Regular cardiac myocyte (primary cell): ENCODE measurements around the gene VCX3B. TPM values are rescaled to one million over a fixed set of nuclear protein-coding genes. Genes with fewer than 3 reads are reported as not detected.

Experiments
- total RNA-seq: library from RNA; depleted of rRNA; stranded (reverse); fragments of >200 nt; gene quantifications from 2 replicates; pipeline ENCODE4 v1.2.3, GENCODE V29; 2014

The VCX3B gene
- not detected in 2 replicates for total RNA-seq

DNA sequence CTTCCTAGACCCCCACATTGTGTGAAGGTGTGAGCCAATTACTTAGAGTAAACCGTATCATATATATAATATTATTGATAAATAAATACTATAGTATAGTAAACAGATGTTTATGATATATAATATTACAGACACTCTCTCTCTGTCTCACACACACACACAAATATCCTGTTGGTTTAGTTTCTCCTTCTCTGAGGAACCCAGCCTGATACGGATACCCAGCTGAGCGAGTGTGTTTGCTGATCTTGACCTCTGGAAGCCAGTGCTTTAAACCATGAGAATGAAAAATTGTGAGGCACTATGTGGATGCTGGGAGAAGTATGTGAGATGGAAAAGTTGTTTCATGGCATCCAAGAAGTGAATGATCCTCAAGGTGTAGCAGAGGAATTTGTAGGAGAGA is at the start of gene VCX3B:
VCX3B (plus strand) TSS at position 301 of the 400 bp plus-strand sequence. CDS start 621 bp downstream, outside the sequence.

